ENCODE results near the gene PHYHD1.
A peak's percentile ranks its signal among the peaks of the same experiment; 100 is the strongest.

PHYHD1 gene

GRCh38 chr9:128920381-128921058 is at the start of gene PHYHD1:
Gene PHYHD1 (plus strand): TSS chr9:128920982. CDS start chr9:128922324, 1,342 bp downstream.
- DNase-seq = no peak

GRCh38 chr9:128877852-128878251 is 42.9 kb upstream of the PHYHD1 start:
- no peak for DNase-seq

GRCh38 chr9:128881884-128882676 is 38.7 kb upstream of the PHYHD1 start, which contains the start of the genes KYAT1 and LRRC8A:
Gene KYAT1 (minus strand): TSS chr9:128881950. CDS start chr9:128845405, 36,545 bp downstream.
Gene LRRC8A (plus strand): TSS chr9:128882133. CDS start chr9:128907165, 25,032 bp downstream.
- DNase-seq = peak; percentile 97

GRCh38 chr9:128882677-128883603 is 37.8 kb upstream of the PHYHD1 start:
- DNase-seq = no peak

GRCh38 chr9:128884164-128884563 is 36.6 kb upstream of the PHYHD1 start:
- no peak for DNase-seq

- DNase-seq = no peak
Measured at GRCh38 chr9:128885376-128885775, 35.4 kb upstream of the PHYHD1 start.

GRCh38 chr9:128885798-128886197 is 35.0 kb upstream of the PHYHD1 start:
- no peak for DNase-seq

- no peak for DNase-seq
Measured at GRCh38 chr9:128886211-128886891, 34.4 kb upstream of the PHYHD1 start.

GRCh38 chr9:128887049-128887448 is 33.7 kb upstream of the PHYHD1 start:
- DNase-seq = no peak

- DNase-seq = no peak
Measured at GRCh38 chr9:128887914-128888350, 32.9 kb upstream of the PHYHD1 start.

GRCh38 chr9:128891321-128892220 is 29.2 kb upstream of the PHYHD1 start:
- no peak for DNase-seq

- peak; percentile 40 for DNase-seq
Measured at GRCh38 chr9:128892221-128892921, 28.4 kb upstream of the PHYHD1 start.

GRCh38 chr9:128893354-128893753 is 27.4 kb upstream of the PHYHD1 start:
- DNase-seq = no peak

- no peak for DNase-seq
Measured at GRCh38 chr9:128894764-128895163, 26.0 kb upstream of the PHYHD1 start.

- DNase-seq = no peak
Measured at GRCh38 chr9:128895556-128895955, 25.2 kb upstream of the PHYHD1 start.

GRCh38 chr9:128898382-128898781 is 22.4 kb upstream of the PHYHD1 start:
- DNase-seq = no peak

- DNase-seq = no peak
Measured at GRCh38 chr9:128898845-128899565, 21.8 kb upstream of the PHYHD1 start.

GRCh38 chr9:128899566-128900322 is 21.0 kb upstream of the PHYHD1 start:
- no peak for DNase-seq

- DNase-seq = no peak
Measured at GRCh38 chr9:128901379-128901778, 19.4 kb upstream of the PHYHD1 start.

All from activated gamma-delta T cell treated with Interleukin-2 at 50 U/mL for 16 hours (primary cell).